HFF-Myc (cell line): ENCODE measurements around the gene OR5B2.
"Not testable (repeated sequence)": the region's sequence is repeated elsewhere in the genome, so short reads cannot be mapped to it uniquely, and the experiment has no call there.

ENCODE experiments used
- DNase-seq: peaks from one replicate; pipeline ENCODE4 v3.0.0-alpha.2; 2011; ENCODE audit warnings: low read depth; ENCODE audit errors: extremely low read depth
- H3K4me3 ChIP-seq: replicated peaks from 2 replicates; pipeline ENCODE4 v1.5.1; 2011; ENCODE audit warnings: low read depth, mild to moderate bottlenecking, control low read depth, low read length
- CTCF ChIP-seq: IDR thresholded peaks from 2 replicates; pipeline ENCODE4 v1.5.1; 2012; ENCODE audit warnings: mild to moderate bottlenecking, low read depth, low read length, control low read depth; ENCODE audit errors: missing control alignments

The OR5B2 gene

GRCh38 chr11:58442136-58442535, 14.2 kb upstream of the OR5B2 start, which contains the start of gene OR5B12:
Gene OR5B12, minus strand, starts transcription at chr11:58442236. Its CDS starts 2,085 bp downstream, at chr11:58440151.
- TF ChIP-seq CTCF, result no peak

GRCh38 chr11:58438486-58438885, 10.6 kb upstream of the OR5B2 start:
- H3K4me3 ChIP-seq, result no peak overlapping the region
- TF ChIP-seq CTCF, result no peak
- no peak for DNase-seq

More at GRCh38 chr11:58442136-58442535, 14.2 kb upstream of the OR5B2 start, which contains the start of gene OR5B12:
- H3K4me3 ChIP-seq, result no peak within 1 kb of the TSS
- no peak for DNase-seq

GRCh38 chr11:58434217-58434616, 6.3 kb upstream of the OR5B2 start:
- H3K4me3 ChIP-seq, result no peak overlapping the region

GRCh38 chr11:58433638-58434203, 5.8 kb upstream of the OR5B2 start:
- H3K4me3 ChIP-seq, result no peak overlapping the region
- DNase-seq, result no peak
- TF ChIP-seq CTCF, result no peak

More at GRCh38 chr11:58434217-58434616, 6.3 kb upstream of the OR5B2 start:
- DNase-seq, result no peak
- no peak for TF ChIP-seq CTCF

GRCh38 chr11:58429273-58429672, 1.4 kb upstream of the OR5B2 start:
- H3K4me3 ChIP-seq, result no peak overlapping the region
- no peak for TF ChIP-seq CTCF
- no peak for DNase-seq

GRCh38 chr11:58406774-58407173, 21.1 kb downstream of the OR5B2 start, which contains the start of gene OR5B3:
Gene OR5B3, minus strand, starts transcription at chr11:58406874. Its CDS starts 3,465 bp downstream, at chr11:58403409.
- DNase-seq, result no peak
- TF ChIP-seq CTCF, result no peak
- no peak within 1 kb of the TSS for H3K4me3 ChIP-seq

- not testable (repeated sequence) for DNase-seq, H3K4me3 ChIP-seq
Observed at GRCh38 chr11:58399622-58400021, 28.3 kb downstream of the OR5B2 start.
